ENCODE data around the gene COL6A2. TPM values are rescaled to one million over a fixed set of nuclear protein-coding genes. Genes with fewer than 3 reads are reported as not detected.

COL6A2 gene
- total RNA-seq, 1 experiment from 2014 or later = 129 TPM

GRCh38 chr21:46094401-46095082, 3.4 kb upstream of the COL6A2 start:
- H3K23me2 ChIP-seq (ENCODE audit: insufficient read length, low read depth, low read length, poor library complexity, severe bottlenecking) = peaks cover 8% of the 10 kb centered on the region
- H3K9me3 ChIP-seq (ENCODE audit: control insufficient read depth, low read depth, low read length) = peaks cover 17% of the 10 kb centered on the region
- no peak overlapping the region for H3K18ac ChIP-seq (ENCODE audit: insufficient read length, low read depth, low read length)
- no peak overlapping the region for H2BK120ac ChIP-seq (ENCODE audit: low read depth, low read length, poor library complexity, severe bottlenecking)
- WGBS (ENCODE audit: extremely low coverage, insufficient read length, low lambda C conversion rate) = no CpG with 5 or more reads among the region's 14 CpGs
- no peak overlapping the region for H3K9ac ChIP-seq (ENCODE audit: extremely low read depth, insufficient read length, low read length)
- H3K23ac ChIP-seq (ENCODE audit: insufficient read length, low read depth, low read length) = no peak overlapping the region
- H3K4me2 ChIP-seq (ENCODE audit: insufficient read depth, insufficient read length, low read length) = no peak overlapping the region
- no peak overlapping the region for H2BK20ac ChIP-seq (ENCODE audit: low read depth, low read length, poor library complexity, severe bottlenecking)
- no peak overlapping the region for H3K4me3 Mint-ChIP-seq
- no peak overlapping the region for H4K5ac ChIP-seq (ENCODE audit: insufficient read length, low read depth, low read length)
- H3K9me3 Mint-ChIP-seq = peaks cover 33 to 44% of the 10 kb centered on the region in 2 experiments
- no peaks in the 10 kb centered on the region for H3K79me1 ChIP-seq (ENCODE audit: insufficient read depth, low read depth, low read length, poor library complexity, severe bottlenecking)
- H3K4me1 Mint-ChIP-seq = peaks cover 3 to 6% of the 10 kb centered on the region in 2 experiments
- no peaks in the 10 kb centered on the region for H4K20me1 ChIP-seq (ENCODE audit: control insufficient read depth, insufficient read depth, insufficient read length)
- peaks cover 2% of the 10 kb centered on the region; the same call in 1 of the 2 replicates for H3K27me3 ChIP-seq (ENCODE audit: insufficient read depth, low read length)
- H2AFZ ChIP-seq (ENCODE audit: low read length) = no peak overlapping the region
- H4K8ac ChIP-seq (replicated peaks; ENCODE audit: insufficient read length, low read depth, low read length) = no peak overlapping the region
- H2BK15ac ChIP-seq (ENCODE audit: low read depth, low read length) = no peak overlapping the region
- peaks cover 15 to 18% (median 16%) of the 10 kb centered on the region in 3 experiments for H3K36me3 Mint-ChIP-seq (ENCODE audit: insufficient read depth in 1 of 3, low read depth in 3 of 3)
- H3K27ac Mint-ChIP-seq = no peak overlapping the region
- H2BK12ac ChIP-seq (ENCODE audit: insufficient read length, low read depth, low read length) = no peak overlapping the region
- no peak overlapping the region for H2BK5ac ChIP-seq (ENCODE audit: insufficient read length, low read length)
- H3K56ac ChIP-seq (ENCODE audit: insufficient read length, low read depth, low read length) = no peak overlapping the region
- H3K79me2 ChIP-seq (ENCODE audit: insufficient read depth, low read length) = no peaks in the 10 kb centered on the region
- no peak for TF ChIP-seq CTCF (conservative IDR thresholded peaks at IDR 0.05)
- H3K27ac ChIP-seq (ENCODE audit: insufficient read length, low read depth, low read length) = no peak overlapping the region
- H3T11ph ChIP-seq (ENCODE audit: low read length) = no peak overlapping the region
- H3K4ac ChIP-seq (ENCODE audit: low read depth, low read length) = no peak overlapping the region
- H4K91ac ChIP-seq (ENCODE audit: insufficient read length, low read depth, low read length) = no peak overlapping the region
- no peak for DNase-seq
- no peak overlapping the region for H2AK5ac ChIP-seq (ENCODE audit: insufficient read length, low read length)
- peaks cover 20% of the 10 kb centered on the region for H3K27me3 Mint-ChIP-seq (ENCODE audit: low read depth)
- H3K4me1 ChIP-seq (ENCODE audit: insufficient read depth, low read length) = no peaks in the 10 kb centered on the region
- H3K14ac ChIP-seq (ENCODE audit: insufficient read depth, low read length) = no peak overlapping the region

Data from H9 (cell line).